Mesenchymal stem cell (in vitro differentiated cells and primary cell): Measurements from ENCODE around the gene SAP30L.

Experiments used
- DNase-seq: peaks from one replicate; pipeline ENCODE4 v3.0.0-alpha.2; 2013
- H2AFZ ChIP-seq: one replicate; pipeline ENCODE4 v1.6.1; 2013; ENCODE audit warnings: low read depth, mild to moderate bottlenecking, control low read depth, inconsistent platforms, low read length, moderate library complexity
- H2AK5ac ChIP-seq: 2 replicates; pipeline ENCODE4 v1.6.1; 2013; ENCODE audit warnings: low read length, moderate library complexity, mild to moderate bottlenecking, inconsistent platforms; ENCODE audit not compliant: severe bottlenecking
- H2BK120ac ChIP-seq: one replicate; pipeline ENCODE4 v1.6.1; 2013; ENCODE audit warnings: low read depth, mild to moderate bottlenecking, inconsistent platforms, low read length, moderate library complexity
- H2BK12ac ChIP-seq, 2 experiments: one replicate each; pipeline ENCODE4 v1.6.1; 2013; ENCODE audit warnings: inconsistent platforms in 2 of 2, low read length in 2 of 2, mild to moderate bottlenecking in 2 of 2, moderate library complexity in 2 of 2, control low read depth in 1 of 2
- H2BK15ac ChIP-seq: one replicate; pipeline ENCODE4 v1.6.1; 2013; ENCODE audit warnings: mild to moderate bottlenecking, low read depth, inconsistent platforms; ENCODE audit not compliant: poor library complexity, severe bottlenecking
- H2BK5ac ChIP-seq: 2 replicates; pipeline ENCODE4 v1.6.1; 2013; ENCODE audit warnings: low read depth, mild to moderate bottlenecking, low read length, control low read depth, inconsistent platforms; ENCODE audit not compliant: poor library complexity, severe bottlenecking
- H3K14ac ChIP-seq, 2 experiments: one replicate each; pipeline ENCODE4 v1.6.1; 2013; ENCODE audit warnings: inconsistent platforms in 2 of 2, low read length in 2 of 2, control low read depth in 1 of 2, mild to moderate bottlenecking in 1 of 2, moderate library complexity in 1 of 2
- H3K18ac ChIP-seq, 2 experiments: one replicate each; pipeline ENCODE4 v1.6.1; 2013; ENCODE audit warnings: inconsistent platforms in 2 of 2, low read length in 2 of 2, control low read depth in 1 of 2, low read depth in 1 of 2, mild to moderate bottlenecking in 1 of 2
- H3K23ac ChIP-seq, 2 experiments: one replicate each; pipeline ENCODE4 v1.6.1; 2013; ENCODE audit warnings: inconsistent platforms in 2 of 2, low read length in 2 of 2, mild to moderate bottlenecking in 2 of 2, moderate library complexity in 2 of 2, control low read depth in 1 of 2
- H3K27ac ChIP-seq: 2 replicates; pipeline ENCODE4 v1.5.1; 2013; ENCODE audit warnings: mild to moderate bottlenecking, moderate library complexity, low read length, control low read depth, inconsistent platforms; ENCODE audit not compliant: poor library complexity, severe bottlenecking
- H3K27me3 ChIP-seq, 2 experiments: 2 replicates each; pipeline versions ENCODE4 v1.6.1 to v1.7.0; 2013; ENCODE audit warnings: low read length in 2 of 2, mild to moderate bottlenecking in 2 of 2, moderate library complexity in 2 of 2, control low read depth in 1 of 2, inconsistent platforms in 1 of 2; ENCODE audit not compliant: control insufficient read depth in 1 of 2, insufficient read depth in 1 of 2
- H3K36me3 ChIP-seq, 2 experiments: 2 replicates each; pipeline versions ENCODE4 v1.6.1 to v1.7.0; 2013; ENCODE audit warnings: low read length in 2 of 2, control low read depth in 1 of 2, inconsistent platforms in 1 of 2, low read depth in 1 of 2, mild to moderate bottlenecking in 1 of 2; ENCODE audit not compliant: insufficient read depth in 2 of 2, control insufficient read depth in 1 of 2
- H3K4ac ChIP-seq, 2 experiments: one replicate each; pipeline ENCODE4 v1.6.1; 2013; ENCODE audit warnings: inconsistent platforms in 2 of 2, low read length in 2 of 2, mild to moderate bottlenecking in 2 of 2, moderate library complexity in 2 of 2, control low read depth in 1 of 2, low read depth in 1 of 2
- H3K4me1 ChIP-seq: 2 replicates; pipeline ENCODE4 v1.6.1; 2013; ENCODE audit warnings: low read depth, low read length, control low read depth; ENCODE audit not compliant: control insufficient read depth, insufficient read depth
- H3K4me2 ChIP-seq: 2 replicates; pipeline ENCODE4 v1.6.1; 2013; ENCODE audit warnings: low read length, mild to moderate bottlenecking, inconsistent platforms; ENCODE audit not compliant: poor library complexity, severe bottlenecking
- H3K4me3 ChIP-seq, 2 experiments: 2 replicates each; pipeline versions ENCODE4 v1.5.1 to v1.7.0; 2013; ENCODE audit warnings: low read length in 2 of 2, mild to moderate bottlenecking in 2 of 2, control low read depth in 1 of 2, low read depth in 1 of 2; ENCODE audit not compliant: insufficient read depth in 1 of 2
- H3K79me1 ChIP-seq: replicated peaks from 2 replicates; pipeline ENCODE4 v1.6.1; 2013; ENCODE audit warnings: mild to moderate bottlenecking, control low read depth, low read length, inconsistent platforms; ENCODE audit not compliant: poor library complexity, severe bottlenecking
- H3K9ac ChIP-seq: 2 replicates; pipeline ENCODE4 v1.7.0; 2013; ENCODE audit warnings: mild to moderate bottlenecking, low read length, moderate library complexity
- H3K9me3 ChIP-seq: 2 replicates; pipeline ENCODE4 v1.7.0; 2013; ENCODE audit warnings: mild to moderate bottlenecking, low read length; ENCODE audit not compliant: control insufficient read depth
- H4K8ac ChIP-seq: one replicate; pipeline ENCODE4 v1.6.1; 2013; ENCODE audit warnings: inconsistent platforms, mild to moderate bottlenecking, low read length, moderate library complexity
- H4K91ac ChIP-seq: one replicate; pipeline ENCODE4 v1.6.1; 2013; ENCODE audit warnings: mild to moderate bottlenecking, low read length, inconsistent platforms
- WGBS: methylation state at CpG from one replicate; pipeline ENCODE4 v1.1.7; 2013; ENCODE audit warnings: mixed read lengths; 5-methylcytosine and 5-hydroxymethylcytosine counted together

SAP30L gene

DNA sequence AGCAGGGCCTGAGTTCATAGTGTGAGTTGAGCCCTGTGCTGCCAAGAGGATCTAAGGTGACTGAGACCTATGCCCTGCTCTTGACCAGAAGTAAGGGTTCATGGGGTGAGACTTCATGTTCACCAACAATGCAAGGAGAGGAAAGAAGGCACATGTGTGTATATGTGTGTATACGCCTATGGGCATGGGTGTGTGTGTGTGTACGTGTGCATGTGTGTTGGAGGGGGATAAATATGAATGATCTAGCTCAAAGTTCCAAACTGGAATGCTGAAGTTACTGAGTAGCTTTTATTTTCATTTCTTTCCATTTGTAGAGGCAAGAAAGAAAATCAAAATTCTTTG lies 57.9 kb downstream of the SAP30L start:
- H3K27ac ChIP-seq, result no peak overlapping the region
- H2BK5ac ChIP-seq, result no peak overlapping the region
- 100% methylated on average over 2 of the region's 2 CpGs for WGBS
- H2BK12ac ChIP-seq, result no peak overlapping the region
- H3K23ac ChIP-seq, result no peak overlapping the region
- H3K27me3 ChIP-seq, result peaks cover 61 to 63% of the 10 kb centered on the region in 2 experiments
- H2BK15ac ChIP-seq, result no peak overlapping the region
- no peak overlapping the region for H3K4ac ChIP-seq
- no peak overlapping the region for H2BK120ac ChIP-seq
- H3K4me3 ChIP-seq, result no peak overlapping the region
- H3K4me2 ChIP-seq, result no peak overlapping the region
- H3K36me3 ChIP-seq, result no peaks in the 10 kb centered on the region
- H3K4me1 ChIP-seq, result no peaks in the 10 kb centered on the region
- H3K14ac ChIP-seq, result no peak overlapping the region
- no peak overlapping the region for H3K9ac ChIP-seq
- H3K18ac ChIP-seq, result no peak overlapping the region
- no peak for DNase-seq
- no peak overlapping the region for H2AFZ ChIP-seq
- H4K8ac ChIP-seq, result no peak overlapping the region
- no peak overlapping the region for H4K91ac ChIP-seq
- H3K9me3 ChIP-seq, result no peaks in the 10 kb centered on the region
- no peak overlapping the region for H2AK5ac ChIP-seq
- no peaks in the 10 kb centered on the region for H3K79me1 ChIP-seq

DNA sequence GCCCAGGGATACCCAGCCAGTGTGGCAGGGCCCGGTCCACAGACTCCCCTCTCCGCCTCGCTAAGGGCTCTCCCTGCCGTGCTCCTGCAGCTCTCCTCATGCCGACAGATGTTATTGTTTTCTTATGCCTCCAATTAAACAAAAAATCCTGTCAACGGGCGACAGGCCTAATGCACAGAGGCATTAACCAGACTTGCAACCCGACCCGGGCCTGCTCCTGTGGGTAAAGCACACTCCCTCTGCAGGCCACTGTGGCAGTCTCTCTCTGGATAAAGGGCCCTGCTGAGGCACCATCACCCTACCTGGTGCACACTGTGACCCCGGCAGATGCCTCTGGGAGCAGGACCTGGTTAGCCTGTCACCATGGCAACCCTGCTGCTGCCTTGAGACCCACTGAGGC lies 59.8 kb downstream of the SAP30L start:
- no peak overlapping the region for H3K4me3 ChIP-seq
- WGBS, result 43% methylated on average over 10 of the region's 10 CpGs
- no peak overlapping the region for H3K4ac ChIP-seq
- no peak overlapping the region for H2AFZ ChIP-seq
- no peak overlapping the region for H3K4me2 ChIP-seq
- no peak overlapping the region for H3K14ac ChIP-seq
- H2BK15ac ChIP-seq, result no peak overlapping the region
- H3K9me3 ChIP-seq, result no peaks in the 10 kb centered on the region
- H3K18ac ChIP-seq, result no peak overlapping the region
- peaks cover 60 to 63% of the 10 kb centered on the region in 2 experiments for H3K27me3 ChIP-seq
- H3K79me1 ChIP-seq, result no peaks in the 10 kb centered on the region
- no peak overlapping the region for H2BK12ac ChIP-seq
- no peak overlapping the region for H4K8ac ChIP-seq
- no peak for DNase-seq
- H3K4me1 ChIP-seq, result no peaks in the 10 kb centered on the region
- no peak overlapping the region for H2BK5ac ChIP-seq
- no peak overlapping the region for H3K9ac ChIP-seq
- H3K23ac ChIP-seq, result no peak overlapping the region
- H2AK5ac ChIP-seq, result no peak overlapping the region
- H2BK120ac ChIP-seq, result no peak overlapping the region
- no peak overlapping the region for H4K91ac ChIP-seq
- no peak overlapping the region for H3K27ac ChIP-seq
- no peaks in the 10 kb centered on the region for H3K36me3 ChIP-seq

DNA sequence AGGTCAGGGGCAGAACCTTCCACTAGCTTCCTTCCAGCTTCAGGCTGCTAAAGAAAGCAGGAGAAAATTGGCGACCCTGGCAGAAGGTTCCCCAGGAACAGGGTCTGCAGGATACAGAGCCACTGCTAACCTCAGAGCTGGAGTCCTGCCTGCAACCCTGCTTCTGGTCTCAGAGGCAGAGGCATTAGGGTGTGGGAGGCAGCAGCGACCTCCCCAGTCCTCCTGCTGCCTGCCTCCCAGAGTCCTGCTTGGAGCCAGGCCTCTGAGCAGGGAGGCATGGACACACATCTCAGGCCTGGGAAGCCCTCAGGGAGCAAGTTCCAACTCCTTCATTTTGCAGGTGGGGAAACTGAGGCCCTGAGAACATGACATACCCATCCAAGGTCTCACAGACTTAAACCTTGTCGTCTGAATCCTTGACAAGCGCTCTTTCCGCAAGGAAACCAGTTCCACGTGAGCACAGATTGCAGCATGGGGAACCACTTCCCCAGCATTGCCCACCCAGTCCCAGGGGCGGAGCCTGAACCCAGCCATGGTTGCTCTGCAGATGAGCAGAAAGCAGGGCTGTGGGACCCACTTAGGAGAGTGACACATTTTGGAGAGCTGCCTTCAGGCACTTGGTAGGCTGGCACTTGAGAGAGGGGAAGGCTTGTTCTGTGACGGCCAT lies 60.4 kb downstream of the SAP30L start:
- no peak overlapping the region for H3K9ac ChIP-seq
- no peak overlapping the region for H4K91ac ChIP-seq
- no peaks in the 10 kb centered on the region for H3K9me3 ChIP-seq

DNA sequence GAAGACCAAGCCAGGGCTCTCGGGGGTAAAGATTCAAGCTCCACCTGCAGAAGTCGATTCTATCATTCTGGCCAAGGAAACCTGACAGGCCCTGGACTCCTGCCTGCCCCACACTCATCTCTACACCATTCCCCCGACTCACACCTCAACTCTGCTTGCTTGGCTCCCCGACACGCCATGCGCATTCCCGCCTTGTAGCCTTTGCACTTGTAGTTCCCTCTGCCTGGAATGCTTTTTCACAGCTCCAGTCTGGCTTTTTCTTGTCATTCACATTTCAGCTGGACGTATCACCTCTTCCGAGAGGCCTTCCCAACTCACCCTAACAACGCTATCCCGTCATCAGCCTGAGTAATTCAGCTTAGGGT lies 60.9 kb downstream of the SAP30L start:
- Histone ChIP-seq H3K27ac (no peak overlapping the region), H3K18ac (no peak overlapping the region)
- no peak for DNase-seq

More for the DNA sequence above, 60.4 kb downstream of the SAP30L start:
- peaks cover 62 to 65% of the 10 kb centered on the region in 2 experiments for H3K27me3 ChIP-seq
- H3K4me1 ChIP-seq, result no peaks in the 10 kb centered on the region
- 88% methylated on average over 8 of the region's 8 CpGs for WGBS
- H3K27ac ChIP-seq, result no peak overlapping the region
- DNase-seq, result no peak
- H3K4ac ChIP-seq, result no peak overlapping the region
- H3K23ac ChIP-seq, result peak overlapping the region in 1 of 2 experiments; percentile 23
- H3K79me1 ChIP-seq, result no peaks in the 10 kb centered on the region
- no peak overlapping the region for H4K8ac ChIP-seq
- H3K4me2 ChIP-seq, result no peak overlapping the region
- no peak overlapping the region for H2BK15ac ChIP-seq
- no peak overlapping the region for H2AK5ac ChIP-seq
- H2AFZ ChIP-seq, result no peak overlapping the region
- H2BK120ac ChIP-seq, result no peak overlapping the region
- H3K14ac ChIP-seq, result no peak overlapping the region
- H3K36me3 ChIP-seq, result no peaks in the 10 kb centered on the region
- H3K18ac ChIP-seq, result no peak overlapping the region
- no peak overlapping the region for H2BK5ac ChIP-seq
- H3K4me3 ChIP-seq, result no peak overlapping the region
- H2BK12ac ChIP-seq, result no peak overlapping the region

More for the DNA sequence above, 60.9 kb downstream of the SAP30L start:
- WGBS, result 90% methylated on average over 11 of the region's 11 CpGs
- H2BK12ac ChIP-seq, result no peak overlapping the region
- H3K14ac ChIP-seq, result no peak overlapping the region
- H3K4me1 ChIP-seq, result no peaks in the 10 kb centered on the region
- no peaks in the 10 kb centered on the region for H3K36me3 ChIP-seq
- H3K4ac ChIP-seq, result no peak overlapping the region
- H3K4me3 ChIP-seq, result no peak overlapping the region
- no peak overlapping the region for H4K91ac ChIP-seq
- H4K8ac ChIP-seq, result no peak overlapping the region
- no peak overlapping the region for H2BK5ac ChIP-seq
- no peaks in the 10 kb centered on the region for H3K9me3 ChIP-seq
- H3K23ac ChIP-seq, result no peak overlapping the region
- no peak overlapping the region for H2BK15ac ChIP-seq
- no peak overlapping the region for H2AK5ac ChIP-seq
- H3K9ac ChIP-seq, result no peak overlapping the region
- no peak overlapping the region for H2BK120ac ChIP-seq
- H2AFZ ChIP-seq, result no peak overlapping the region
- no peak overlapping the region for H3K4me2 ChIP-seq
- peaks cover 57 to 65% of the 10 kb centered on the region in 2 experiments for H3K27me3 ChIP-seq
- H3K79me1 ChIP-seq, result no peaks in the 10 kb centered on the region
